ENCODE results near the gene MPPED1. TPM values are rescaled to one million over a fixed set of nuclear protein-coding genes. Genes with fewer than 3 reads are reported as not detected.

MPPED1 gene
- total and polyA plus RNA-seq, 2 experiments from 2014 or later = 0.30 to 0.97 TPM

- Histone ChIP-seq H3K27ac (no peak overlapping the region), H3K9me2 (replicated peaks; ENCODE audit: insufficient read depth) (no peaks in the 10 kb centered on the region), H3K79me2 (no peaks in the 10 kb centered on the region), H3K9me3 (ENCODE audit: low read depth) (no peaks in the 10 kb centered on the region), H3K36me3 (replicated peaks; ENCODE audit: insufficient read depth, low read depth) (no peaks in the 10 kb centered on the region), H2AFZ (no peak overlapping the region), H3K4me2 (no peak overlapping the region), H3K4me3 (no peak overlapping the region), H3K27me3 (no peaks in the 10 kb centered on the region), H3K4me1 (ENCODE audit: insufficient read depth) (no peaks in the 10 kb centered on the region), H4K20me1 (ENCODE audit: insufficient read depth, poor library complexity, severe bottlenecking) (no peaks in the 10 kb centered on the region)
- 58% methylated on average over 18 of the region's 18 CpGs for WGBS (ENCODE audit: low lambda C conversion rate, missing lambda C conversion rate)
- DNase-seq (ENCODE audit: low spot score) = no peak
- no peak for TF ChIP-seq EZH2phosphoT487 (IDR thresholded peaks at IDR 0.05; ENCODE audit: low read depth, severe bottlenecking, unreplicated experiment)
- no peak for TF ChIP-seq CTCF (IDR thresholded peaks at IDR 0.05; ENCODE audit: poor library complexity)
- TF ChIP-seq EZH2 (IDR thresholded peaks at IDR 0.05; ENCODE audit: borderline replicate concordance) = no peak
These were observed 69.9 kb downstream of the MPPED1 start for GRCh38 chr22:43481568-43482317.

GRCh38 chr22:43482318-43482625 lies 70.5 kb downstream of the MPPED1 start:
- Histone ChIP-seq H3K9me2 (replicated peaks; ENCODE audit: insufficient read depth) (no peaks in the 10 kb centered on the region), H3K79me2 (no peaks in the 10 kb centered on the region), H3K4me3 (no peak overlapping the region), H3K4me2 (no peak overlapping the region), H3K27ac (no peak overlapping the region), H3K36me3 (replicated peaks; ENCODE audit: insufficient read depth, low read depth) (no peaks in the 10 kb centered on the region), H3K4me1 (ENCODE audit: insufficient read depth) (no peaks in the 10 kb centered on the region), H4K20me1 (ENCODE audit: insufficient read depth, poor library complexity, severe bottlenecking) (no peaks in the 10 kb centered on the region), H3K27me3 (no peaks in the 10 kb centered on the region), H3K9me3 (ENCODE audit: low read depth) (no peaks in the 10 kb centered on the region), H2AFZ (no peak overlapping the region)
- 62% methylated on average over 8 of the region's 8 CpGs for WGBS (ENCODE audit: low lambda C conversion rate, missing lambda C conversion rate)
- no peak for DNase-seq (ENCODE audit: low spot score)
- no peak for TF ChIP-seq EZH2 (IDR thresholded peaks at IDR 0.05; ENCODE audit: borderline replicate concordance)
- no peak for TF ChIP-seq EZH2phosphoT487 (IDR thresholded peaks at IDR 0.05; ENCODE audit: low read depth, severe bottlenecking, unreplicated experiment)
- TF ChIP-seq CTCF (IDR thresholded peaks at IDR 0.05; ENCODE audit: poor library complexity) = no peak

GRCh38 chr22:43483266-43483665 lies 71.5 kb downstream of the MPPED1 start:
- 94% methylated on average over 13 of the region's 13 CpGs for WGBS (ENCODE audit: low lambda C conversion rate, missing lambda C conversion rate)
- TF ChIP-seq EZH2 (IDR thresholded peaks at IDR 0.05; ENCODE audit: borderline replicate concordance) = no peak
- no peak for TF ChIP-seq EZH2phosphoT487 (IDR thresholded peaks at IDR 0.05; ENCODE audit: low read depth, severe bottlenecking, unreplicated experiment)
- no peak for TF ChIP-seq CTCF (IDR thresholded peaks at IDR 0.05; ENCODE audit: poor library complexity)
- H3K4me3 ChIP-seq = no peak overlapping the region
- no peak for DNase-seq (ENCODE audit: low spot score)
- H4K20me1 ChIP-seq (ENCODE audit: insufficient read depth, poor library complexity, severe bottlenecking) = no peaks in the 10 kb centered on the region
- no peak overlapping the region for H2AFZ ChIP-seq
- no peak overlapping the region for H3K4me2 ChIP-seq
- H3K27ac ChIP-seq = no peak overlapping the region
- H3K27me3 ChIP-seq = no peaks in the 10 kb centered on the region
- H3K36me3 ChIP-seq (replicated peaks; ENCODE audit: insufficient read depth, low read depth) = no peaks in the 10 kb centered on the region
- no peaks in the 10 kb centered on the region for H3K9me3 ChIP-seq (ENCODE audit: low read depth)
- no peaks in the 10 kb centered on the region for H3K9me2 ChIP-seq (replicated peaks; ENCODE audit: insufficient read depth)
- H3K4me1 ChIP-seq (ENCODE audit: insufficient read depth) = no peaks in the 10 kb centered on the region
- H3K79me2 ChIP-seq = no peaks in the 10 kb centered on the region

All from hepatocyte (in vitro differentiated cells).